ENCODE measurements around the gene CDH12. TPM values are rescaled to one million over a fixed set of nuclear protein-coding genes. Genes with fewer than 3 reads are reported as not detected.
A peak's percentile ranks its signal among the peaks of the same experiment; 100 is the strongest.
"Not testable (repeated sequence)": the region's sequence is repeated elsewhere in the genome, so short reads cannot be mapped to it uniquely, and the experiment has no call there.

The CDH12 gene
- total RNA-seq, 4 donors from 2014 or later: 0.38 to 2.8 (median 0.94) TPM

- Histone ChIP-seq H3K4me3 (no peak overlapping the region), H3K27me3 (no peaks in the 10 kb centered on the region), H3K36me3 (no peaks in the 10 kb centered on the region), H3K4me1 (no peaks in the 10 kb centered on the region), H3K27ac (no peak overlapping the region), H3K9me3 (no peaks in the 10 kb centered on the region)
- DNase-seq (ENCODE audit: low spot score in 2 of 2): no peak
- TF ChIP-seq POLR2A (IDR thresholded peaks at IDR 0.05) (no peak), EP300 (IDR thresholded peaks at IDR 0.05) (no peak), POLR2AphosphoS5 (IDR thresholded peaks at IDR 0.05) (no peak), CTCF (IDR thresholded peaks at IDR 0.05) (no peak)
These were observed 607.4 kb downstream of the CDH12 start for GRCh38 chr5:22245770-22246169.

- Histone ChIP-seq H3K27ac (no peak overlapping the region), H3K4me1 (no peaks in the 10 kb centered on the region), H3K9me3 (no peaks in the 10 kb centered on the region), H3K27me3 (no peaks in the 10 kb centered on the region), H3K36me3 (no peaks in the 10 kb centered on the region), H3K4me3 (no peak overlapping the region)
- TF ChIP-seq POLR2AphosphoS5 (IDR thresholded peaks at IDR 0.05): no peak
- no peak for TF ChIP-seq EP300 (IDR thresholded peaks at IDR 0.05)
- no peak for TF ChIP-seq CTCF (IDR thresholded peaks at IDR 0.05)
- TF ChIP-seq POLR2A (IDR thresholded peaks at IDR 0.05): no peak
- DNase-seq (ENCODE audit: low spot score in 2 of 2): no peak
- 85% methylated on average over 4 of the region's 4 CpGs for WGBS
These were observed 610.6 kb downstream of the CDH12 start for GRCh38 chr5:22242532-22242931.

GRCh38 chr5:22238047-22238446, 615.1 kb downstream of the CDH12 start:
- no peak for DNase-seq (ENCODE audit: low spot score in 2 of 2)
- H3K27ac ChIP-seq: no peak overlapping the region
- 21% methylated on average over 1 of the region's 1 CpG for WGBS
- no peaks in the 10 kb centered on the region for H3K9me3 ChIP-seq
- H3K4me3 ChIP-seq: no peak overlapping the region
- no peaks in the 10 kb centered on the region for H3K36me3 ChIP-seq
- no peak for TF ChIP-seq EP300 (IDR thresholded peaks at IDR 0.05)
- TF ChIP-seq CTCF (IDR thresholded peaks at IDR 0.05): no peak
- no peak for TF ChIP-seq POLR2A (IDR thresholded peaks at IDR 0.05)
- TF ChIP-seq POLR2AphosphoS5 (IDR thresholded peaks at IDR 0.05): no peak
- no peaks in the 10 kb centered on the region for H3K4me1 ChIP-seq
- no peaks in the 10 kb centered on the region for H3K27me3 ChIP-seq

GRCh38 chr5:22226423-22226822, 626.7 kb downstream of the CDH12 start:
- no peaks in the 10 kb centered on the region for H3K36me3 ChIP-seq
- H3K9me3 ChIP-seq: no peaks in the 10 kb centered on the region
- H3K27me3 ChIP-seq: no peaks in the 10 kb centered on the region
- no peak overlapping the region for H3K27ac ChIP-seq
- DNase-seq (ENCODE audit: low spot score in 2 of 2): no peak
- TF ChIP-seq POLR2A (IDR thresholded peaks at IDR 0.05) (no peak), CTCF (IDR thresholded peaks at IDR 0.05) (no peak), EP300 (IDR thresholded peaks at IDR 0.05) (no peak), POLR2AphosphoS5 (IDR thresholded peaks at IDR 0.05) (no peak)
- H3K4me1 ChIP-seq: no peaks in the 10 kb centered on the region
- 74% methylated on average over 2 of the region's 2 CpGs for WGBS
- no peak overlapping the region for H3K4me3 ChIP-seq

GRCh38 chr5:22223079-22223478, 630.1 kb downstream of the CDH12 start:
- 84% methylated on average over 3 of the region's 3 CpGs for WGBS
- Histone ChIP-seq H3K36me3 (no peaks in the 10 kb centered on the region), H3K4me1 (no peaks in the 10 kb centered on the region), H3K27ac (no peak overlapping the region), H3K27me3 (no peaks in the 10 kb centered on the region), H3K4me3 (no peak overlapping the region), H3K9me3 (no peaks in the 10 kb centered on the region)
- TF ChIP-seq EP300 (IDR thresholded peaks at IDR 0.05) (no peak), CTCF (IDR thresholded peaks at IDR 0.05) (no peak), POLR2AphosphoS5 (IDR thresholded peaks at IDR 0.05) (no peak), POLR2A (IDR thresholded peaks at IDR 0.05) (no peak)
- no peak for DNase-seq (ENCODE audit: low spot score in 2 of 2)

- DNase-seq (ENCODE audit: low spot score in 2 of 2): not testable (repeated sequence)
- 60% methylated on average over 10 of the region's 11 CpGs for WGBS
These were observed 639.2 kb downstream of the CDH12 start for GRCh38 chr5:22213703-22214495.

GRCh38 chr5:22212254-22212991, 640.7 kb downstream of the CDH12 start:
- 33% methylated on average over 14 of the region's 22 CpGs for WGBS
- not testable (repeated sequence) for H3K36me3 ChIP-seq; H3K9me3 ChIP-seq; H3K27me3 ChIP-seq; H3K27ac ChIP-seq; H3K4me1 ChIP-seq; DNase-seq (ENCODE audit: low spot score in 2 of 2)
- H3K4me3 ChIP-seq: peak overlapping the region; percentile 22

More at GRCh38 chr5:22213703-22214495, 639.2 kb downstream of the CDH12 start:
- not testable (repeated sequence) for H3K27ac ChIP-seq, H3K9me3 ChIP-seq, H3K36me3 ChIP-seq, H3K4me1 ChIP-seq, H3K4me3 ChIP-seq, H3K27me3 ChIP-seq

- not testable (repeated sequence) for H3K4me1 ChIP-seq; H3K27ac ChIP-seq; H3K4me3 ChIP-seq; H3K27me3 ChIP-seq; H3K36me3 ChIP-seq; H3K9me3 ChIP-seq; DNase-seq (ENCODE audit: low spot score in 2 of 2)
- 84% methylated on average over 2 of the region's 2 CpGs for WGBS
These were observed 644.7 kb downstream of the CDH12 start for GRCh38 chr5:22208463-22208862.

Data from suprapubic skin (tissue), 4 donors.